Gastrocnemius medialis (tissue), 4 donors: Measurements from ENCODE around the gene MED22. TPM values are rescaled to one million over a fixed set of nuclear protein-coding genes. Genes with fewer than 3 reads are reported as not detected.

Experiments
- ATAC-seq, 2 donors: fragments of 150-250 bp; one replicate each; pipeline ENCODE4 v1.9.1; 2016
- DNase-seq, 2 donors: peaks; one replicate each; pipeline ENCODE4 v3.0.0-alpha.2; 2019
- H3K27ac ChIP-seq, 4 donors: fragments of 200-600 bp; sonication (generic); 1 replicate in 1 of 4; 2 replicates in 3 of 4; pipeline ENCODE4 v1.5.1; 2016 to 2018; ENCODE audit warnings: mild to moderate bottlenecking in 2 of 4, moderate library complexity in 1 of 4
- H3K27me3 ChIP-seq, 3 donors: fragments of 200-600 bp; sonication (generic) in 2 of 3; 1 replicate in 1 of 3; 2 replicates in 2 of 3; pipeline versions ENCODE4 v1.5.1 to v1.6.0; 2016 to 2019; ENCODE audit warnings: mild to moderate bottlenecking in 1 of 3, moderate library complexity in 1 of 3
- H3K36me3 ChIP-seq, 2 donors: fragments of 200-600 bp; sonication (generic) in 1 of 2; one replicate each; pipeline ENCODE4 v1.5.1; 2017 to 2018
- H3K4me1 ChIP-seq, 2 donors: fragments of 200-600 bp; sonication (generic) in 1 of 2; one replicate each; pipeline ENCODE4 v1.5.1; 2016 to 2017; ENCODE audit warnings: mild to moderate bottlenecking in 2 of 2
- H3K4me3 ChIP-seq, 4 donors: fragments of 200-600 bp; sonication (generic) in 3 of 4; 1 replicate in 1 of 4; 2 replicates in 3 of 4; pipeline ENCODE4 v1.5.1; 2016 to 2019; ENCODE audit warnings: mild to moderate bottlenecking in 2 of 4
- H3K9me3 ChIP-seq, 3 donors: fragments of 200-600 bp; sonication (generic) in 2 of 3; 1 replicate in 1 of 3; 2 replicates in 2 of 3; pipeline ENCODE4 v1.5.1; 2016 to 2019
- POLR2A ChIP-seq, 2 donors: fragments of 450-650 bp; IDR thresholded peaks; one replicate each; pipeline ENCODE4 v1.6.1; 2017; ENCODE audit warnings: antibody characterized with exemption in 2 of 2, mild to moderate bottlenecking in 2 of 2, moderate library complexity in 2 of 2
- in situ Hi-C, 4 donors: fragments of 200-750 bp; cut with MboI; loops; one replicate each; pipeline versions ENCODE4 v1.15.0 to v1.8.0; 2017; ENCODE audit warnings: low sequenced_read_pairs in 4 of 4
- intact Hi-C: fragments of 100-400 bp; cut with DNase I; formaldehyde crosslinking; loops from one replicate; pipeline ENCODE4 v1.15.1; 2023; ENCODE audit warnings: low total_unique reads
- total RNA-seq, 4 donors: library from RNA; depleted of rRNA; stranded (reverse); fragments of >200 nt; gene quantifications; one replicate each; pipeline versions ENCODE4 v1.1.0 to v1.2.3, GENCODE V29; 2016
- TF ChIP-seq, protein P1 (sequence below), 5 experiments: fragments of 450-650 bp in 3 of 5; fragments of 200-600 bp in 2 of 5; sonication (generic) in 2 of 5; IDR thresholded peaks in 4 of 5; conservative IDR thresholded peaks in 1 of 5; 1 replicate in 4 of 5; 2 replicates in 1 of 5; pipeline ENCODE4 v1.5.1; 2016 to 2019; ENCODE audit warnings: antibody characterized with exemption in 5 of 5, mild to moderate bottlenecking in 3 of 5, moderate library complexity in 3 of 5

The MED22 gene
- total RNA-seq, 4 donors from 2014 or later: 8.5 to 23.4 (median 13.0) TPM

DNA sequence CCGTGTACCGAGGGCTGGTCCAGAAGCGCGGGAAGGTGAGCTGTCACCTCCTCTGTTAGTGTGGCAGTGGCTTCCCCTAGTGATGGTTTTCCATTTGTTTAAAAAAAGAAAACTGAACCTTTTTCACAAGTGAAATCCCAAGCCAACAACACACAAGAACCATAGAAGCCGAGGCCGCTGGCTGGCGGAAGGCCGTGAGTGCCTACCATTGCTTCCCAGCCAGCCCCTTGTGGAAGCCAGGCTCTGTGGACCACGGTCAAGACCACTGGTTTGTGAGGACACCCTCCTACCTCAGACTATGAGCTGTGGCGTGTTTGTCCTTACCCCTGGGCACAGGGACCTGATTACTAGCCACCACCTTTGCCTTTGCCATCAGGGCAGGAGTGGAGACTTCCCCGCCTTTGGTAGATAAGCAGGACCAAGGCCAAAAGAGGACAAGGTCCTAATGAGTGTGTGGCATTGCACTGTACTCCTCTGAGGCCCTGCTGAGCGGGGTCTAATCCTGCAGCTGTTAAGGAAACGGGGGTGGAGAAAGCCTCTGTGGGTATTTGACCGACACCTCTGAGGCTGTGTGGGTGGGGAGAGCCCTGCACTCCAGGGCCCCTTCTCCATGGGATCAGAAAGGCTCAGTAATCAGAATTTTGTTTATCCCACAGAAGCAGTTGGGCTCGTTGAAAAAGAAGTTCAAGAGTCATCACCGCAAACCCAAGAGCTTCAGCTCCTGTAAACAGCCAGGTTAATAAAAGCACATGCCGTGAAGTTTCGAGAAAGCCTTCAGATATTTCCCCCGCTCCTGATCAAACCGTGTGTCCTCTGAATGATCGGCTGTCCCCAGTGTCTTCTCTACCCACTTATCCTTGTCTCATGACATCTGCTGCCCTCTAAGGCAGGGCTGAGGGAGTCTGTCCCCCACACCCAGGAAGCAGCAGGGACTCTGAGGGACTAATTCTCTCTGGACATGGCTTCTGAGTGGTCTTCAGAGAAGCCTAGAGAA is 12.8 kb upstream of the MED22 start:
- intact Hi-C loops (no loop called here), in situ Hi-C loops (no loop called here)
- ATAC-seq: no peak
- Histone ChIP-seq H3K4me1 (peaks cover 8 to 14% of the 10 kb centered on the region in 2 donors), H3K9me3 (no peaks in the 10 kb centered on the region), H3K27ac (no peak overlapping the region), H3K4me3 (no peak overlapping the region), H3K36me3 (peaks cover 0 to 60% of the 10 kb centered on the region in 2 donors), H3K27me3 (no peaks in the 10 kb centered on the region)
- DNase-seq: no peak
- TF ChIP-seq, protein P1, sequence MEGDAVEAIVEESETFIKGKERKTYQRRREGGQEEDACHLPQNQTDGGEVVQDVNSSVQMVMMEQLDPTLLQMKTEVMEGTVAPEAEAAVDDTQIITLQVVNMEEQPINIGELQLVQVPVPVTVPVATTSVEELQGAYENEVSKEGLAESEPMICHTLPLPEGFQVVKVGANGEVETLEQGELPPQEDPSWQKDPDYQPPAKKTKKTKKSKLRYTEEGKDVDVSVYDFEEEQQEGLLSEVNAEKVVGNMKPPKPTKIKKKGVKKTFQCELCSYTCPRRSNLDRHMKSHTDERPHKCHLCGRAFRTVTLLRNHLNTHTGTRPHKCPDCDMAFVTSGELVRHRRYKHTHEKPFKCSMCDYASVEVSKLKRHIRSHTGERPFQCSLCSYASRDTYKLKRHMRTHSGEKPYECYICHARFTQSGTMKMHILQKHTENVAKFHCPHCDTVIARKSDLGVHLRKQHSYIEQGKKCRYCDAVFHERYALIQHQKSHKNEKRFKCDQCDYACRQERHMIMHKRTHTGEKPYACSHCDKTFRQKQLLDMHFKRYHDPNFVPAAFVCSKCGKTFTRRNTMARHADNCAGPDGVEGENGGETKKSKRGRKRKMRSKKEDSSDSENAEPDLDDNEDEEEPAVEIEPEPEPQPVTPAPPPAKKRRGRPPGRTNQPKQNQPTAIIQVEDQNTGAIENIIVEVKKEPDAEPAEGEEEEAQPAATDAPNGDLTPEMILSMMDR (IDR thresholded peaks at IDR 0.05 in 4 of 5, conservative IDR thresholded peaks at IDR 0.05 in 1 of 5): no peak
- no peak for TF ChIP-seq POLR2A (IDR thresholded peaks at IDR 0.05)

GRCh38 chr9:133359399-133360175 is 11.7 kb upstream of the MED22 start:
- no peak overlapping the region for H3K27ac ChIP-seq
- DNase-seq (no peak), ATAC-seq (no peak)
- peaks cover 0 to 51% of the 10 kb centered on the region in 2 donors for H3K36me3 ChIP-seq
- intact Hi-C loops: no loop called here
- no peak overlapping the region for H3K4me3 ChIP-seq
- no peak for TF ChIP-seq POLR2A (IDR thresholded peaks at IDR 0.05)
- TF ChIP-seq, protein P1 (IDR thresholded peaks at IDR 0.05 in 4 of 5, conservative IDR thresholded peaks at IDR 0.05 in 1 of 5): peak in 2 of 5 experiments; percentile 11 to 13
- H3K27me3 ChIP-seq: no peaks in the 10 kb centered on the region
- in situ Hi-C loops: no loop called here
- peaks cover 18 to 25% of the 10 kb centered on the region in 2 donors for H3K4me1 ChIP-seq
- H3K9me3 ChIP-seq: no peaks in the 10 kb centered on the region

DNA sequence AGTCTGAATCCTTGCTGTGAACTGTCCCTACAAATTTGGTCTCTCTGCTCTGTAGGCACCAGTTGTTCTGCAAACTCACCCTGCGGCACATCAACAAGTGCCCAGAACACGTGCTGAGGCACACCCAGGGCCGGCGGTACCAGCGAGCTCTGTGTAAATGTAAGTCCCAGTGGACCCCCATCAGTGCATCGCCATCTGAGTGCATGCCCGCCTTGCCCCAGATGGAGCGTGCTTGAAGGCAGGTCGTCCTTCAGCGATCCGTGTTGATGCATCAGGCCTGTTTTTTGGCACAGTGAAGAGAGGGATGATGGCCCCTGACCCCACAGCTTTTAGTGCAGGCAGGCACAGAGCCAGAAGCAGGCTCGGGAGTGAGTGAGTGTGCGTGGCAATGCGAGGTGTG is 9.7 kb upstream of the MED22 start:
- no peaks in the 10 kb centered on the region for H3K27me3 ChIP-seq
- H3K36me3 ChIP-seq: peaks cover 0 to 42% of the 10 kb centered on the region in 2 donors
- ATAC-seq: no peak
- TF ChIP-seq, protein P1 (IDR thresholded peaks at IDR 0.05 in 4 of 5, conservative IDR thresholded peaks at IDR 0.05 in 1 of 5): no peak
- TF ChIP-seq POLR2A (IDR thresholded peaks at IDR 0.05): no peak
- no peak overlapping the region for H3K27ac ChIP-seq
- H3K9me3 ChIP-seq: no peaks in the 10 kb centered on the region
- in situ Hi-C loops: no loop called here
- intact Hi-C loops: loop anchor here (2.0 kb wide), 1 partner anchor 19 kb away; the partner anchor contains the start of genes STKLD1 and SURF4
- no peak for DNase-seq
- peak overlapping the region in 2 of 4 donors; percentile 74 to 88 for H3K4me3 ChIP-seq
- H3K4me1 ChIP-seq: peaks cover 18 to 28% of the 10 kb centered on the region in 2 donors

GRCh38 chr9:133356391-133357091 is 8.6 kb upstream of the MED22 start, which contains the start of the genes SURF1 and SURF2:
SURF1 (minus strand) TSS chr9:133356487; CDS start chr9:133356453, 34 bp downstream.
SURF2 (plus strand) TSS chr9:133356550; CDS start chr9:133356593, 43 bp downstream.
- intact Hi-C loops (loop anchor here (1.0 to 2.0 kb wide), 2 partner anchors 8 to 20 kb away; partner anchors contain the start of genes MED22, RPL7A, STKLD1 and SURF4), in situ Hi-C loops (no loop called here)
- H3K27ac ChIP-seq: peak within 1 kb of the TSS; percentile 66 to 87 (median 82)
- H3K4me3 ChIP-seq: peak within 1 kb of the TSS; percentile 72 to 88 (median 76)
- H3K9me3 ChIP-seq: no peaks in the 10 kb centered on the region
- peak; percentile 84 to 85 for ATAC-seq
- peaks cover 22 to 28% of the 10 kb centered on the region in 2 donors for H3K4me1 ChIP-seq
- H3K36me3 ChIP-seq: peaks cover 0 to 42% of the 10 kb centered on the region in 2 donors
- no peaks in the 10 kb centered on the region for H3K27me3 ChIP-seq
- TF ChIP-seq, protein P1 (IDR thresholded peaks at IDR 0.05 in 4 of 5, conservative IDR thresholded peaks at IDR 0.05 in 1 of 5): no peak
- TF ChIP-seq POLR2A (IDR thresholded peaks at IDR 0.05): peak; percentile 58 to 67
- DNase-seq: peak; percentile 73 to 83
